RPMI8226 (cell line): Measurements from ENCODE around the gene DDX3X.
"Not testable (repeated sequence)": the region's sequence is repeated elsewhere in the genome, so short reads cannot be mapped to it uniquely, and the experiment has no call there.

ENCODE experiments used
- DNase-seq: peaks from one replicate; pipeline ENCODE4 v3.0.0-alpha.2; 2015

DDX3X gene

DNA sequence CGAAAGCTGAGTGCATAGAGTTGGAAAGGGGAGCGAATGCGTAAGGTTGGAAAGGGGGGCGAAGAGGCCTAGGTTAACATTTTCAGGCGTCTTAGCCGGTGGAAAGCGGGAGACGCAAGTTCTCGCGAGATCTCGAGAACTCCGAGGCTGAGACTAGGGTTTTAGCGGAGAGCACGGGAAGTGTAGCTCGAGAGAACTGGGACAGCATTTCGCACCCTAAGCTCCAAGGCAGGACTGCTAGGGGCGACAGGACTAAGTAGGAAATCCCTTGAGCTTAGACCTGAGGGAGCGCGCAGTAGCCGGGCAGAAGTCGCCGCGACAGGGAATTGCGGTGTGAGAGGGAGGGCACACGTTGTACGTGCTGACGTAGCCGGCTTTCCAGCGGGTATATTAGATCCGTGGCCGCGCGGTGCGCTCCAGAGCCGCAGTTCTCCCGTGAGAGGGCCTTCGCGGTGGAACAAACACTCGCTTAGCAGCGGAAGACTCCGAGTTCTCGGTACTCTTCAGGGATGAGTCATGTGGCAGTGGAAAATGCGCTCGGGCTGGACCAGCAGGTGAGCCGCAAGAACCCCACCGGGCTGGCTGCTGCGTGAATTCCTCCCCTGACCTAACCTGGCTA, at the start of gene DDX3X:
DDX3X (plus strand) TSS at position 419 of the 619 bp plus-strand sequence; CDS start at position 510, 91 bp downstream.
- DNase-seq = peak; percentile 88

DNA sequence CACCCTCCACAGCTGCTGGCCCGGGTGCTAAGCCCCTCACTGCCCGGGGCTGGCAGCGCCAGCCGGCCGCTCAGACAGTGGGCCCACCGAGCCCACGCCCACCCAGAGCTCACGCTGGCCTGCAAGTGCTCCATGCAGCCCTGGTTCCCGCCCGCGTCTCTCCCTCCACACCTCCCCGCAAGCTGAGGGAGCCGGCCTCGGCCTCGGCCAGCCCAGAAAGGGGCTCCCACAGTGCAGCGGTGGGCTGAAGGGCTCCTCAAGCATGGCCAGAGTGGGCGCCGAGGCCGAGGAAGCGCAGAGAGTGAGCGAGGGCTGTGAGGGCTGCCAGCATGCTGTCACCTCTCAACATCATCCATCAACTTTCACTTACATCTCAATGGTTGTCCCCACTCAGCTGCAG, 48.0 kb upstream of the DDX3X start:
- not testable (repeated sequence) for DNase-seq

- DNase-seq = no peak
Observed at GRCh38 chrX:41288641-41289040, 45.3 kb upstream of the DDX3X start.

DNA sequence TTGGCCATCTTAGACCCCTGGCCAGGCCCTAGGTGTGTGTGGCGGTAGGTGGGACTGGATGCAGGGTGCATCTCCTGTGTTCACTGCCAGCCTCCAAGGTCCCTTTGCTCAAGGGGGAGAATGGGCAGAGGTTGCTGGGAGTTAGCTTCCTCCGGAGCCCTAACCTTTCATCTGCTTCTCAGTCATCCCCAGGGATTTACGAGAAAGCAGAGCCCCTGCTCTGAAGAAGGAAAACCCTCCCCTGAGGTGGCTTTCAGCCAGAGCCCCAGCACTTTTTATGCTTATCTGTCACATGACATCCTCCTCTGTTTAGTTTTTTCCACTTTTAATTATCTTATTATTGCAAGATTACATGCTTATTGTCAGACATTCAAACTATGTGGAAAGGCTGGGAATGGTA, 44.9 kb upstream of the DDX3X start:
- DNase-seq = no peak

DNA sequence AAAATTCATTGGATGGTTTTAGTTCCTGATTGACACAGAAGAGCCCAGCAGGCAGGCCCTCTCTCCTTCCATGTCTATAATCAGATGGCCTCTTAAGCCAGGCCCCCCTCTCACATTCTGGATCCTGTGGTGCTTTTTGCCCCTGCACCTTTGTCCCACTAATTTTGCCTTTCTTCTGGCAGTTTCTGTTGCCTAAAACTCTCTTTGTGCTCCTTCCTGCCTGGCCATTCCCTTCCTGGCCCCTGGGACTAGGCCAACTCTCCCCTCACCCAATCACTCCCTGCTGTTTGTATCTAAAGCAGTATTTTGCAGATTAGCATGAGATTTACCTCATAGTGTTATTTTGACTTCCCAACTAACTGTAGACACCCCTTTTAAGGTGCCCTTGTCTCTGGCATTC, 42.7 kb upstream of the DDX3X start:
- DNase-seq = no peak

- peak; percentile 35 for DNase-seq
Observed at GRCh38 chrX:41293269-41293668, 40.7 kb upstream of the DDX3X start.

GRCh38 chrX:41300758-41301437, 33.1 kb upstream of the DDX3X start:
- DNase-seq = no peak

DNA sequence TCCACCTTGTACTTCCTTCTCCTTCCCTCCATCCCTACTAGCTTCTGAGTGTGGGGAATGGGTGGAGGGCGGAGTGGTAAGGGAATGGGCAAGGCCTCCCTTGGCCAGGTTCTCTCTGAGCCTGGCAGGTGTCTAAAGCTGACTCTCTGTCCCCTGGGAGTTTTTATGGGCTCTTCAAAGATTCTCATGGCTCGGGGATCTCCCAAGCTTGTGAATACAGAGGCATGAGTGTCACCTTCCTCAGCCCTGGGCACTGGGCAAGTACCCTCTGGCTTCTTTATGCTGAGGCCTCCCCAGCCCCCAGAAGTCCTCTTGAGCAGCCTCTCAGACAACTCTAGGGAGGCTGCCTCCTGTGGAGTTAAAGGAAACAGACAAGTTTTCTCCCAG, 32.5 kb upstream of the DDX3X start:
- no peak for DNase-seq

- DNase-seq = no peak
Observed at GRCh38 chrX:41302370-41302769, 31.6 kb upstream of the DDX3X start.

DNA sequence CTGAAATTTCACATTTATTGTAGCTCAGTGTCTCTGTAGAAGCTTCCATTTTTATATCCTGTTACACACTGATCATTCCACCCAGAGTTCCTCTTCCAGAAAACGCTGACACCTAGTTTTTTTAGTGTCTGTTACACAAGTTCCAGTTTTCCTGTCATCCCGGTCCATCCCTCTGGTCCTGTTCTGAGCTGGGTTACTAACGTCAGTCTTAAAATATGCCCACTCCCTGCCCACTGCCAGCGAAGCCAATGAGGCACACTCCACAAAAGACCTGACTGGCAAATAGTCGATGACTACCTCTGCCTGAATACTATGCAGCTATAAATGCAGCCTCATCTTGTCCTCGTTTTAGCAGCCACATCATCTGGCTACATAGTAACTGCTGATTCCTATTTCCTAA, 30.9 kb upstream of the DDX3X start:
- DNase-seq = no peak

DNA sequence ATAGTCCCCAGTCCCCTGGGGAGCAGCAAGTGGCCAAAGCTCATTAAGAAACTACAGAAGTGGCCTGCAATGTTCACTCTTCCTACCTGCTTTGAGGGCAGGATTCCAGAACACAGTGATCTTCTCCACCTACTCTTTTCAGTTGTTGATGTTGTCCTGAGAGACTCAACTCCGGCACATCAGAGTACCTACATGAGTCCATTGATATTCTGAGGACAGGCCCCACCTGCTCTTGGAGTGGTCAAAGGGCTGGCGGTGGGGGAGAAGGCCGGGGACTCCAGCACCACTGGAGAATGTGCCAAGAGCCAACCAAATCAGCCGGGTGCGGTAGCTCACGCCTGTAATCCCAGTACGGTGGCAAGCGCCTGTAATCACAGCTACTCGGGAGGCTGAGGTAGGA, 29.8 kb upstream of the DDX3X start:
- DNase-seq = no peak

DNA sequence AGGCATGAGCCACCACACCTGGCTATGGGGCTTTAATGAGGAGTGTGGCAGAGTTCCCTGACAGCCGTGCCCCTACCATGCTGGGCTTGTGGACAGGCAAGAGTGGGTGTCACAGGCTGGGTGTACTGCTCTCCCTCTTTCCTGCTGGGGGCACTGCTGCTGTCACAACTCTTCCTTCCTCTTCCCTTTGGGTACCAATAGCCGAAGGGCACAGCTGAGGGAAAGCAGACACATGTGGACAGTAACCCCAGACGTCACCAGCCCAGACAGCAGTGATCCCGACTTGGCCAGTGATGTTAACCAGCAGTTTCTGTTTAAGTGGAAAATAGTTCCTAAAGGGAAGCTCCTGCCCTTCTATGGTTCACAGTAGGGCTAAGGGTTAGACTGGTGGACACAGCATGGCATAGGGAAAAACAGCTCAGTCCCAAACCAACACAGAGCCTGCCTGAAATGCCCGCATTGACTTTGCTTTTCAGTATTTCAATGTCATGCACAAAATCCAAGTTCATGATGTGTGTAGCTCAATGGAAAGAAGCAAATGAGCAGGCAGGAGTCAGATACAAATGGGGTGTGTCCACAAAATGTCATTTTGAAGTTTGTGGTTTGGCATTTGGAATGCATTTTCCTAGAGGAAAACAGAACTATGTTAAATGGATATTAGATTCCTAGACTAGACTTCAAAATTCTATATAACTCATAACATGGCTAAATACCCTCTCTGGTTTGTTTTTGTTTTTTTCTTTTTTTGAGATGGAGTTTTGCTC, 24.9 kb upstream of the DDX3X start:
- DNase-seq = no peak

- DNase-seq = no peak
Observed at GRCh38 chrX:41312786-41313185, 21.2 kb upstream of the DDX3X start.

- no peak for DNase-seq
Observed at GRCh38 chrX:41313419-41313818, 20.5 kb upstream of the DDX3X start.

GRCh38 chrX:41314204-41314603, 19.8 kb upstream of the DDX3X start:
- DNase-seq = peak; percentile 55

GRCh38 chrX:41314881-41315280, 19.1 kb upstream of the DDX3X start:
- DNase-seq = no peak

GRCh38 chrX:41316266-41316665, 17.7 kb upstream of the DDX3X start:
- DNase-seq = not testable (repeated sequence)

GRCh38 chrX:41317477-41318208, 16.3 kb upstream of the DDX3X start:
- no peak for DNase-seq

DNA sequence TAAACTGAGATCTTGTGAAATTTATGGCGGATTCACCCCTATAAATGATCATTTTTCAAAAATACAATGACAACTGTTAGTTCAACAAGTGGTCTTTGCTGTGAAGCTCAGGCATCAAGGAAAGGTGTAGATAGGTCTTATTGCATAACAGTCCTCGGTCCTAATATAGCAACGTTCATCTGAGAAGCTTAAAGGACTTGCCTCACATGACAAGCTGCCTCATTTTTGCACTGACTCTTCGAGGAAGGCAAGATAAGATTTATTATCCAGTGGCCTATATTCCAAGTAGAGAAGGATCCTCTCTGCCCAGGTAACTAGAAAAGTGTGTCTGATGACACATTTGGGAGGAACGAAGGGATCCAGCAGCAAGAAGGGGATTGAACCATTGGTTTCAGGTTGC, 13.6 kb upstream of the DDX3X start:
- DNase-seq = no peak

GRCh38 chrX:41322821-41323603, 10.9 kb upstream of the DDX3X start:
- no peak for DNase-seq

- DNase-seq = no peak
Observed at GRCh38 chrX:41326431-41326830, 7.5 kb upstream of the DDX3X start.

DNA sequence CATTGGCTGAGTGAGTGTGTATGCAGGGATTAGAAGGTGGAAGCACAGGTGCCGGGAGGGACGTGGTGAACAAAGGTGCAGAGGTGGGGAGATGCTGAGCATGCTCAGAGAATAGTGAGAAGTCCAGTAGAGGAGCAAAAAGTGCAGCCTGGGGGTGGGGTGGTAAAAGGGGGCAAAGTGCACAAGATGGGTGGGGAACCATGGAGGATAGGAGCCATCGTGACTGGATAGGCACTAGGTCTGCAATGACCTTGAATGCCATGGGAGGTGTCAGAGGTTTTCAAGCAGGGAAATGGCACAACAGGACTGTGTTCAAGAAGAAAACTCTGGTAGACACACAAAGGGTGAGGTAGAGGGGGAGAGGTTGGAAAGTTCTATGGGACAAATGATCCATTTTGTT, 6.6 kb upstream of the DDX3X start:
- no peak for DNase-seq

- DNase-seq = no peak
Observed at GRCh38 chrX:41329101-41329500, 4.9 kb upstream of the DDX3X start.
